HepG2 (cell line): ENCODE data around the gene ADAMTS14. TPM values are rescaled to one million over a fixed set of nuclear protein-coding genes. Genes with fewer than 3 reads are reported as not detected.

Experiments used
- ATAC-seq: fragments of 200-7000 bp; cut with Tn5 transposase; 3 replicates; pipeline ENCODE4 v1.9.1; 2020; ENCODE audit warnings: mild to moderate bottlenecking, moderate library complexity
- BruUV-seq: library from RNA; stranded (reverse); fragments of 400-500 nt; replicated peaks from 2 replicates; lab custom pipeline; 2021; lab: Mats Ljungman, UMichigan
- CTCF ChIA-PET: fragments of 300-600 bp; formaldehyde crosslinking; extraction: SDS; loops from one replicate; lab custom pipeline; 2021; ENCODE audit warnings: low total read pairs, inconsistent platforms, low intra/inter-chr PET ratio; lab: Yijun Ruan, JAX
- POLR2A ChIA-PET: fragments of 350-600 bp; sonication (Branson Sonifier 250); formaldehyde crosslinking; loops from one replicate; lab custom pipeline; 2020; ENCODE audit warnings: antibody characterized with exemption, inconsistent platforms; lab: Yijun Ruan, JAX
- DNase-seq: peaks from one replicate; pipeline ENCODE4 v3.0.0-alpha.2; 2015; ENCODE audit warnings: low spot score
- FAIRE-seq: peaks from 3 replicates; lab custom pipeline; 2011; peaks lifted over from hg19 to GRCh38; lab: Jason Lieb, UNC
- H2AFZ ChIP-seq: one replicate; pipeline ENCODE4 v1.6.1; 2011; ENCODE audit warnings: low read length, inconsistent platforms
- H3K27ac ChIP-seq: fragments of 300-600 bp; 3 replicates; pipeline ENCODE4 v1.8.0; 2011; ENCODE audit warnings: mixed run types, mild to moderate bottlenecking, mixed read lengths, low read length, inconsistent platforms; ENCODE audit not compliant: insufficient read depth; ENCODE audit errors: extremely low read length
- H3K27me3 ChIP-seq, 2 experiments: fragments of 200-600 bp in 1 of 2; 2 replicates in 1 of 2; 3 replicates in 1 of 2; pipeline versions ENCODE4 v1.6.0 to v1.8.0; 2011; ENCODE audit warnings: low read length in 2 of 2, mild to moderate bottlenecking in 2 of 2, moderate library complexity in 2 of 2, inconsistent platforms in 1 of 2; ENCODE audit not compliant: insufficient read depth in 2 of 2, control insufficient read depth in 1 of 2
- H3K36me3 ChIP-seq, 2 experiments: fragments of 200-600 bp in 1 of 2; replicated peaks in 1 of 2; 2 replicates in 1 of 2; 3 replicates in 1 of 2; pipeline versions ENCODE4 v1.5.1 to v1.8.0; 2011; ENCODE audit warnings: low read length in 2 of 2, inconsistent platforms in 1 of 2; ENCODE audit not compliant: insufficient read depth in 2 of 2, control insufficient read depth in 1 of 2
- H3K4me1 ChIP-seq: 2 replicates; pipeline ENCODE4 v1.5.1; 2012; ENCODE audit warnings: low read length, inconsistent platforms; ENCODE audit not compliant: insufficient read depth
- H3K4me2 ChIP-seq: 2 replicates; pipeline ENCODE4 v1.6.0; 2011; ENCODE audit warnings: low read depth, low read length, inconsistent platforms
- H3K4me3 ChIP-seq, 3 experiments: fragments of 200-600 bp in 1 of 3; sonication (generic), shearing (Covaris generic) in 1 of 3; replicated peaks in 1 of 3; 2 replicates each; pipeline ENCODE4 v1.5.1; 2011 to 2016; ENCODE audit warnings: low read length in 3 of 3, inconsistent platforms in 2 of 3, low read depth in 2 of 3, mild to moderate bottlenecking in 2 of 3, control low read depth in 1 of 3, mixed read lengths in 1 of 3; ENCODE audit not compliant: insufficient read depth in 1 of 3
- H3K79me2 ChIP-seq: one replicate; pipeline ENCODE4 v1.6.1; 2011; ENCODE audit warnings: low read length, inconsistent platforms; ENCODE audit not compliant: insufficient read depth
- H3K9ac ChIP-seq: 2 replicates; pipeline ENCODE4 v1.6.0; 2011; ENCODE audit warnings: mild to moderate bottlenecking, low read depth, low read length, inconsistent platforms; ENCODE audit not compliant: insufficient read depth
- H3K9me3 ChIP-seq: 2 replicates; pipeline ENCODE4 v1.5.1; 2012; ENCODE audit warnings: mild to moderate bottlenecking, low read length
- H4K20me1 ChIP-seq: 2 replicates; pipeline ENCODE4 v1.6.0; 2011; ENCODE audit warnings: inconsistent platforms, mild to moderate bottlenecking, low read length, moderate library complexity; ENCODE audit not compliant: insufficient read depth
- FOXP1 ChIP-seq, 2 experiments: fragments of 450-650 bp in 1 of 2; IDR thresholded peaks; 2 replicates each; pipeline ENCODE4 v1.6.1; 2017 to 2018; ENCODE audit warnings: antibody characterized with exemption in 1 of 2
- HMGXB3 ChIP-seq: sonication (generic); formaldehyde crosslinking; IDR thresholded peaks from 2 replicates; pipeline ENCODE4 v1.4.0; 2020; ENCODE audit warnings: missing genetic modification reagents, borderline replicate concordance
- HNRNPK ChIP-seq: fragments of 200-400 bp; formaldehyde crosslinking; IDR thresholded peaks from 2 replicates; pipeline ENCODE4 v1.6.1; 2018; ENCODE audit warnings: low read length, low read depth, moderate library complexity, mild to moderate bottlenecking; ENCODE audit not compliant: poor library complexity, severe bottlenecking
- HOXA7 ChIP-seq: sonication (generic); formaldehyde crosslinking; IDR thresholded peaks from 2 replicates; pipeline ENCODE4 v1.8.1; 2022; ENCODE audit warnings: mild to moderate bottlenecking, missing genetic modification reagents, moderate library complexity
- MBNL3 ChIP-seq: fragments of 250-450 bp; sonication (Bioruptor Pico); conservative IDR thresholded peaks from 2 replicates; pipeline ENCODE4 v1.8.0; 2022; ENCODE audit warnings: mild to moderate bottlenecking, inconsistent platforms
- RXRA ChIP-seq: sonication (generic); formaldehyde crosslinking; IDR thresholded peaks from 2 replicates; pipeline ENCODE4 v1.5.1; 2020; ENCODE audit warnings: missing genetic modification reagents
- TBX3 ChIP-seq: fragments of 450-650 bp; IDR thresholded peaks from 2 replicates; pipeline ENCODE4 v1.6.1; 2017; ENCODE audit warnings: antibody characterized with exemption, mild to moderate bottlenecking, inconsistent platforms, borderline replicate concordance
- ZNF589 ChIP-seq: sonication (generic); formaldehyde crosslinking; conservative IDR thresholded peaks from 2 replicates; pipeline ENCODE4 v1.8.0; 2022; ENCODE audit warnings: mild to moderate bottlenecking, moderate library complexity, missing genetic modification reagents
- ZNF790 ChIP-seq: sonication (generic); formaldehyde crosslinking; IDR thresholded peaks from 2 replicates; pipeline ENCODE4 v1.8.0; 2022; ENCODE audit warnings: missing genetic modification reagents, mild to moderate bottlenecking, borderline replicate concordance
- WGBS: methylation state at CpG from one replicate; pipeline ENCODE4 v1.1.6; 2017; ENCODE audit warnings: low lambda C conversion rate; 5-methylcytosine and 5-hydroxymethylcytosine counted together
- in situ Hi-C: cut with HindIII; loops from 2 replicates; pipeline ENCODE4 v1.10.0; 2017; ENCODE audit warnings: low pct_unique_long_range_greater_than_20kb; ENCODE audit not compliant: extremely low pct_ligation_motif_present
- intact Hi-C: fragments of 100-400 bp; cut with micrococcal nuclease; formaldehyde crosslinking; loops from one replicate; pipeline ENCODE4 v1.10.0; 2022; ENCODE audit not compliant: unreplicated experiment
- polyA plus RNA-seq, 8 experiments: library from polyadenylated mRNA; depleted of rRNA in 3 of 8; stranded (reverse) in 7 of 8; unstranded in 1 of 8; fragments of >200 nt; fragmentation: Illumina TruSeq in 4 of 8; extraction: Trizol in 4 of 8; gene quantifications; 2 replicates each; pipeline versions ENCODE4 v1.2.1 to v1.2.3, GENCODE V29; 2011 to 2016; ENCODE audit warnings: low read depth in 4 of 8, missing spikeins in 1 of 8, mixed read lengths in 1 of 8; ENCODE audit not compliant: insufficient read depth in 1 of 8
- total RNA-seq, 5 experiments: library from RNA; depleted of rRNA; stranded (reverse); fragments of >200 nt; fragmentation: Illumina TruSeq; extraction: Trizol; gene quantifications; 2 replicates each; pipeline ENCODE4 v1.2.3, GENCODE V29; 2016; ENCODE audit warnings: low read depth in 1 of 5

Gene ADAMTS14
- total and polyA plus RNA-seq, 2 of the 13 experiments (the other 11 are each of a cell fraction or from before 2014, with no cell fraction given), result 0.04 to 0.07 TPM

- no peaks in the 10 kb centered on the region for H3K4me1 ChIP-seq
- H3K36me3 ChIP-seq, result no peaks in the 10 kb centered on the region
- intact Hi-C loops, result no loop called here
- no peaks in the 10 kb centered on the region for H3K79me2 ChIP-seq
- no peak overlapping the region for H3K27ac ChIP-seq
- peaks cover 17% of the 10 kb centered on the region for H3K9me3 ChIP-seq
- DNase-seq, result no peak
- no TSS peak for BruUV-seq
- no peak for FAIRE-seq
- H3K9ac ChIP-seq, result no peak overlapping the region
- ChIA-PET POLR2A (no interaction called here), CTCF (no interaction called here)
- H2AFZ ChIP-seq, result no peak overlapping the region
- TF ChIP-seq RXRA (CRISPR knock-in tag) (no peak), ZNF589 (CRISPR knock-in tag) (no peak), HOXA7 (no peak), HMGXB3 (no peak), TBX3 (no peak), HNRNPK (no peak), FOXP1 (IDR thresholded peaks at IDR 0.05) (no peak), FOXP1 (CRISPR knock-in tag; IDR thresholded peaks at IDR 0.05) (no peak), MBNL3 (no peak), ZNF790 (CRISPR knock-in tag) (no peak)
- no peaks in the 10 kb centered on the region for H4K20me1 ChIP-seq
- H3K4me2 ChIP-seq, result no peak overlapping the region
- ATAC-seq, result no peak
- H3K4me3 ChIP-seq, result no peak overlapping the region
- 0% methylated on average over 1 of the region's 3 CpGs for WGBS
- H3K27me3 ChIP-seq, result no peaks in the 10 kb centered on the region; a peak in 1 of 5 replicates
- in situ Hi-C loops, result no loop called here
These were observed 49.8 kb upstream of the ADAMTS14 start for GRCh38 chr10:70622541-70622940.
